ENCODE results near the gene MKNK1. TPM values are rescaled to one million over a fixed set of nuclear protein-coding genes. Genes with fewer than 3 reads are reported as not detected.
A peak's percentile ranks its signal among the peaks of the same experiment; 100 is the strongest.

The MKNK1 gene
- total RNA-seq, 1 experiment from 2014 or later, result 22.7 TPM

GRCh38 chr1:46637444-46638083 is 33.5 kb upstream of the MKNK1 start:
- CTCF ChIA-PET, result no interaction called here
- H3K9me3 ChIP-seq, result no peaks in the 10 kb centered on the region
- POLR2A ChIA-PET, result interaction anchor here (0.9 kb wide), 1 partner anchor 33 kb away, joined by 3 read pairs; no protein-coding TSS in a partner anchor
- H3K27me3 ChIP-seq (replicated peaks; ENCODE audit: control insufficient read depth, insufficient read depth, low read length), result no peaks in the 10 kb centered on the region
- H3K4me3 Mint-ChIP-seq (ENCODE audit: unreplicated experiment), result no peak overlapping the region
- H3K36me3 Mint-ChIP-seq (ENCODE audit: insufficient read depth, unreplicated experiment), result peaks cover 6% of the 10 kb centered on the region
- no peaks in the 10 kb centered on the region; the same call in 1 of the 2 replicates for H3K4me1 ChIP-seq
- BruUV-seq (replicated peaks), result no TSS peak
- no peak for DNase-seq
- H3K9me3 Mint-ChIP-seq (ENCODE audit: unreplicated experiment), result no peaks in the 10 kb centered on the region
- H3K4me3 ChIP-seq (ENCODE audit: low read depth, low read length), result no peak overlapping the region
- peaks cover 10% of the 10 kb centered on the region for H3K4me1 Mint-ChIP-seq (ENCODE audit: low read depth, unreplicated experiment)
- no peaks in the 10 kb centered on the region for H3K36me3 ChIP-seq (ENCODE audit: control insufficient read depth, insufficient read depth, low read length)
- H3K27ac Mint-ChIP-seq (ENCODE audit: unreplicated experiment), result no peak overlapping the region
- H3K27me3 Mint-ChIP-seq (ENCODE audit: insufficient read depth, unreplicated experiment), result no peaks in the 10 kb centered on the region
- no peak for TF ChIP-seq CTCF (IDR thresholded peaks at IDR 0.05; ENCODE audit: insufficient read depth in 1 of 2, low read depth in 1 of 2, low read length in 1 of 2, severe bottlenecking in 1 of 2, unreplicated experiment in 1 of 2)
- intact Hi-C loops (cut with micrococcal nuclease; ENCODE audit: unreplicated experiment), result no loop called here

DNA sequence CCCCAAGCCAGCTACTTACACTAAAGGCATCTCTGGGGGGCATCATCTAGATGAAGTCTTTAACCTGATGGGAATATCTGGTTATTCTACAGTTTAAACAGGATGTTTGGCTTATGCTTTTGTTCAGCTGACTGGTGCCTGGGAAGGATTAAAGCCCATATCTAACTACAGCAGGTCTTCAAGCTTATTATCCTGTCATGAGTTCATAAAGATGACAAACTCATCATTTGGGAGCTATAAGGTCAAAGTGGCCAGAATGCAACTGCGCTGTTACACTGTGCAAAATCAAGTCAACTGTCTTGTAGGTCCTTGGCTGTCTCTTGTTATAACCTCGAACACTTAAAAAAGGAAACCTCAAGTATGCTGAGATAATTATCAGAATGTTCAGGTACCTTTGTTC is 31.1 kb upstream of the MKNK1 start:
- no peaks in the 10 kb centered on the region for H3K36me3 ChIP-seq (ENCODE audit: control insufficient read depth, insufficient read depth, low read length)
- CTCF ChIA-PET, result no interaction called here

GRCh38 chr1:46630719-46631118 is 26.7 kb upstream of the MKNK1 start:
- Histone ChIP-seq H3K27me3 (replicated peaks; ENCODE audit: control insufficient read depth, insufficient read depth, low read length) (no peaks in the 10 kb centered on the region), H3K4me1 (no peaks in the 10 kb centered on the region), H3K9me3 (no peaks in the 10 kb centered on the region), H3K36me3 (ENCODE audit: control insufficient read depth, insufficient read depth, low read length) (no peaks in the 10 kb centered on the region), H3K4me3 (ENCODE audit: low read depth, low read length) (no peak overlapping the region)
- Mint-ChIP-seq H3K4me3 (ENCODE audit: unreplicated experiment) (no peak overlapping the region), H3K27ac (ENCODE audit: unreplicated experiment) (no peak overlapping the region), H3K4me1 (ENCODE audit: low read depth, unreplicated experiment) (no peaks in the 10 kb centered on the region), H3K9me3 (ENCODE audit: unreplicated experiment) (no peaks in the 10 kb centered on the region), H3K27me3 (ENCODE audit: insufficient read depth, unreplicated experiment) (no peaks in the 10 kb centered on the region), H3K36me3 (ENCODE audit: insufficient read depth, unreplicated experiment) (no peaks in the 10 kb centered on the region)
- TF ChIP-seq CTCF (IDR thresholded peaks at IDR 0.05; ENCODE audit: insufficient read depth in 1 of 2, low read depth in 1 of 2, low read length in 1 of 2, severe bottlenecking in 1 of 2, unreplicated experiment in 1 of 2), result no peak
- no peak for DNase-seq
- no TSS peak for BruUV-seq (replicated peaks)
- ChIA-PET POLR2A (no interaction called here), CTCF (no interaction called here)
- intact Hi-C loops (cut with micrococcal nuclease; ENCODE audit: unreplicated experiment), result no loop called here

More for the DNA sequence above, 31.1 kb upstream of the MKNK1 start:
- TSS peak; percentile 63 for BruUV-seq (replicated peaks)
- DNase-seq, result no peak
- H3K27me3 Mint-ChIP-seq (ENCODE audit: insufficient read depth, unreplicated experiment), result no peaks in the 10 kb centered on the region
- H3K36me3 Mint-ChIP-seq (ENCODE audit: insufficient read depth, unreplicated experiment), result no peaks in the 10 kb centered on the region
- POLR2A ChIA-PET, result no interaction called here
- H3K9me3 ChIP-seq, result no peaks in the 10 kb centered on the region
- H3K4me1 ChIP-seq, result no peaks in the 10 kb centered on the region; the same call in 1 of the 2 replicates
- TF ChIP-seq CTCF (IDR thresholded peaks at IDR 0.05; ENCODE audit: insufficient read depth in 1 of 2, low read depth in 1 of 2, low read length in 1 of 2, severe bottlenecking in 1 of 2, unreplicated experiment in 1 of 2), result no peak
- no peak overlapping the region for H3K27ac Mint-ChIP-seq (ENCODE audit: unreplicated experiment)
- peaks cover 10% of the 10 kb centered on the region for H3K4me1 Mint-ChIP-seq (ENCODE audit: low read depth, unreplicated experiment)
- H3K4me3 Mint-ChIP-seq (ENCODE audit: unreplicated experiment), result no peak overlapping the region
- H3K4me3 ChIP-seq (ENCODE audit: low read depth, low read length), result no peak overlapping the region
- no peaks in the 10 kb centered on the region for H3K27me3 ChIP-seq (replicated peaks; ENCODE audit: control insufficient read depth, insufficient read depth, low read length)
- intact Hi-C loops (cut with micrococcal nuclease; ENCODE audit: unreplicated experiment), result no loop called here
- no peaks in the 10 kb centered on the region for H3K9me3 Mint-ChIP-seq (ENCODE audit: unreplicated experiment)
